ENCODE measurements around the gene NDUFAF8.

GRCh38 chr17:81219476-81220180 is 19.5 kb upstream of the NDUFAF8 start:
- TF ChIP-seq, protein P1, sequence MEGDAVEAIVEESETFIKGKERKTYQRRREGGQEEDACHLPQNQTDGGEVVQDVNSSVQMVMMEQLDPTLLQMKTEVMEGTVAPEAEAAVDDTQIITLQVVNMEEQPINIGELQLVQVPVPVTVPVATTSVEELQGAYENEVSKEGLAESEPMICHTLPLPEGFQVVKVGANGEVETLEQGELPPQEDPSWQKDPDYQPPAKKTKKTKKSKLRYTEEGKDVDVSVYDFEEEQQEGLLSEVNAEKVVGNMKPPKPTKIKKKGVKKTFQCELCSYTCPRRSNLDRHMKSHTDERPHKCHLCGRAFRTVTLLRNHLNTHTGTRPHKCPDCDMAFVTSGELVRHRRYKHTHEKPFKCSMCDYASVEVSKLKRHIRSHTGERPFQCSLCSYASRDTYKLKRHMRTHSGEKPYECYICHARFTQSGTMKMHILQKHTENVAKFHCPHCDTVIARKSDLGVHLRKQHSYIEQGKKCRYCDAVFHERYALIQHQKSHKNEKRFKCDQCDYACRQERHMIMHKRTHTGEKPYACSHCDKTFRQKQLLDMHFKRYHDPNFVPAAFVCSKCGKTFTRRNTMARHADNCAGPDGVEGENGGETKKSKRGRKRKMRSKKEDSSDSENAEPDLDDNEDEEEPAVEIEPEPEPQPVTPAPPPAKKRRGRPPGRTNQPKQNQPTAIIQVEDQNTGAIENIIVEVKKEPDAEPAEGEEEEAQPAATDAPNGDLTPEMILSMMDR (IDR thresholded peaks at IDR 0.05): no peak
- TF ChIP-seq POLR2A (IDR thresholded peaks at IDR 0.05): no peak

Data from uterus (tissue), 2 donors.